ENCODE results near the gene G6PC3. TPM values are rescaled to one million over a fixed set of nuclear protein-coding genes. Genes with fewer than 3 reads are reported as not detected.
"Not testable (repeated sequence)": the region's sequence is repeated elsewhere in the genome, so short reads cannot be mapped to it uniquely, and the experiment has no call there.

G6PC3 gene
- total RNA-seq, 4 donors from 2014 or later = 41.4 to 104 (median 80.8) TPM

GRCh38 chr17:44095647-44096496, 25.3 kb downstream of the G6PC3 start:
- H3K27ac ChIP-seq = peak overlapping the region; percentile 82 to 89 (median 83)
- H3K27me3 ChIP-seq = no peaks in the 10 kb centered on the region
- WGBS, 2 donors = 26% methylated on average over 12 of the region's 12 CpGs
- H3K4me3 ChIP-seq (replicated peaks in 1 of 3) = no peak overlapping the region
- TF ChIP-seq CTCF (IDR thresholded peaks at IDR 0.05) (no peak), POLR2A (IDR thresholded peaks at IDR 0.05) (peak in 1 of 2 donors; percentile 5)
- intact Hi-C loops (cut with DNase I) = no loop called here
- DNase-seq = peak; percentile 64 to 66
- H3K9me3 ChIP-seq = no peaks in the 10 kb centered on the region
- H3K4me1 ChIP-seq = peaks cover 32 to 41% of the 10 kb centered on the region in 2 donors
- H3K36me3 ChIP-seq = peaks cover 27% of the 10 kb centered on the region in 2 donors

- intact Hi-C loops (cut with DNase I) = no loop called here
- TF ChIP-seq POLR2A (IDR thresholded peaks at IDR 0.05) (no peak), CTCF (IDR thresholded peaks at IDR 0.05) (no peak)
- Histone ChIP-seq H3K4me1 (peaks cover 35 to 41% of the 10 kb centered on the region in 2 donors), H3K27ac (peak overlapping the region; percentile 50 to 89 (median 83)), H3K9me3 (no peaks in the 10 kb centered on the region), H3K4me3 (replicated peaks in 1 of 3) (no peak overlapping the region), H3K27me3 (no peaks in the 10 kb centered on the region), H3K36me3 (peaks cover 13% of the 10 kb centered on the region in 2 donors)
- 28 to 67% methylated on average over 5 to 9 of the region's 13 CpGs for WGBS, 2 donors
- peak; percentile 90 to 91 for DNase-seq
Measured at GRCh38 chr17:44097110-44097958, 26.8 kb downstream of the G6PC3 start.

DNA sequence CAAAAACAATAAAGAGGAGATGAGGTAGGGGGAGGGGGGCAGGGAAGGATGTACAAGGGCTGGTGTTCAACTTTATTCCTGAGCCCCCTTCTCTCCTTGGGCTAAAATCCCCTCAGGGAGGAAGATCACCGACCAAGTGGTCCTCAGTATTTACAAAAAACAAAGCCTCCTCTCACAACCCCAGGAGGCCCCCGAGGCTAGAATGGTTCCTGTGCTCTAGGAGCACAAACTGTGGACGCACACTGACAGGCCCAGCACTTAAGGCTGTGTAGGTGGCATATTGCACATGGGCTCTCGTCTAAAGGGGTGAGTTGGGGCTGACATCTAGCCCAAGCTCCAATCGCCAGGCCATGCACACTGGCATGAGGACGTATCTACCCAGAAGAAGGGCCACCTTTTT, 31.3 kb downstream of the G6PC3 start:
- H3K36me3 ChIP-seq; H3K27me3 ChIP-seq; H3K9me3 ChIP-seq; intact Hi-C loops (cut with DNase I); DNase-seq; H3K27ac ChIP-seq; H3K4me3 ChIP-seq (replicated peaks in 1 of 3): not testable (repeated sequence)
- WGBS, 2 donors = 77 to 81% methylated on average over 5 to 6 of the region's 6 CpGs
- H3K4me1 ChIP-seq = peaks cover 23 to 24% of the 10 kb centered on the region in 2 donors

- intact Hi-C loops (cut with DNase I) = no loop called here
- Histone ChIP-seq H3K4me1 (peaks cover 13 to 23% of the 10 kb centered on the region in 2 donors), H3K36me3 (no peaks in the 10 kb centered on the region), H3K27ac (peak overlapping the region in 1 of 3 donors; percentile 26), H3K27me3 (no peaks in the 10 kb centered on the region), H3K9me3 (no peaks in the 10 kb centered on the region), H3K4me3 (replicated peaks in 1 of 3) (no peak overlapping the region)
- 68 to 76% methylated on average over 13 to 16 of the region's 16 CpGs for WGBS, 2 donors
- DNase-seq = peak; percentile 47 to 63
- no peak for TF ChIP-seq CTCF (IDR thresholded peaks at IDR 0.05)
Measured at GRCh38 chr17:44102849-44103622, 32.5 kb downstream of the G6PC3 start.

DNA sequence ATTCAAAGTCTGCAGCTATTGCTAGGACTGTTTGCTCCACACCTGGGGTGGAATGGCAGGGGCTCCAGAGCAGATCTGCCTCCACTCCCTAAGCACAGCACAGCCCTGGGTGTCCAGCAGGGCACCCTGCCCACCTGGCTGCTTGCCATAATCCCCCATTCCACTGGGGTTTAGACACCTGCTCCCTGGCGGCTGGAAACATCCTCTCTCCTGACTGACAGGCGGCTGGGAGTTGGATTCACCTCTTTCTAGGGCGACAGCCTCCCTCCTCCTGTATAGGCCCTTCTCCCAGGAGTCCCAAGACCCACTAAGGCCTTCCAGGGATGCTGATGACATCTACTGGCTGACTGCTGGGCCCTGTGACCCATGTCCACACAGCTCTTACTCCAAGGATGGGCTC, 34.9 kb downstream of the G6PC3 start:
- intact Hi-C loops (cut with DNase I) = no loop called here
- 86 to 93% methylated on average over 3 of the region's 3 CpGs for WGBS, 2 donors
- Histone ChIP-seq H3K4me3 (replicated peaks in 1 of 3) (no peak overlapping the region), H3K9me3 (no peaks in the 10 kb centered on the region), H3K27ac (no peak overlapping the region), H3K36me3 (no peaks in the 10 kb centered on the region), H3K4me1 (peaks cover 24 to 32% of the 10 kb centered on the region in 2 donors), H3K27me3 (no peaks in the 10 kb centered on the region)
- no peak for DNase-seq
- TF ChIP-seq CTCF (IDR thresholded peaks at IDR 0.05) = no peak
- TF ChIP-seq POLR2A (IDR thresholded peaks at IDR 0.05) = no peak

Measured in thyroid gland (tissue), 4 donors.